ENCODE data around the gene DYNC1I1. TPM values are rescaled to one million over a fixed set of nuclear protein-coding genes. Genes with fewer than 3 reads are reported as not detected.

Gene DYNC1I1
- total and polyA plus RNA-seq, 4 donors, result 0.39 to 7.6 (median 1.5) TPM

GRCh38 chr7:95843286-95843685, 70.9 kb downstream of the DYNC1I1 start:
- H3K9me3 ChIP-seq (ENCODE audit: control insufficient read depth in 4 of 4, insufficient read depth in 3 of 4, low read length in 3 of 4), result peaks cover 0 to 3% (median 0%) of the 10 kb centered on the region in 4 donors
- H3K9ac ChIP-seq (ENCODE audit: insufficient read depth in 1 of 2, low read length in 2 of 2), result no peak overlapping the region
- H3K36me3 ChIP-seq (ENCODE audit: control insufficient read depth in 4 of 4, insufficient read depth in 4 of 4, low read length in 4 of 4), result peaks cover 0 to 3% (median 0%) of the 10 kb centered on the region in 4 donors
- no peak overlapping the region for H3K4me3 ChIP-seq
- no peak for TF ChIP-seq CTCF (IDR thresholded peaks at IDR 0.05; ENCODE audit: control extremely low read depth, extremely low read depth)
- ATAC-seq (ENCODE audit: insufficient read depth, low FRiP score), result no peak
- H3K27ac ChIP-seq (ENCODE audit: low read depth in 1 of 2, low read length in 1 of 2), result no peak overlapping the region
- no peaks in the 10 kb centered on the region for H3K27me3 ChIP-seq (ENCODE audit: control insufficient read depth in 3 of 3, insufficient read depth in 3 of 3, low read length in 2 of 3)
- H3K4me1 ChIP-seq (ENCODE audit: control insufficient read depth in 5 of 5, insufficient read depth in 5 of 5, low read length in 5 of 5), result peaks cover 0 to 3% (median 0%) of the 10 kb centered on the region in 5 donors
- 76 to 83% methylated on average over 2 of the region's 2 CpGs for WGBS, 2 donors
- DNase-seq, result peak in 1 of 3 donors; percentile 6

DNA sequence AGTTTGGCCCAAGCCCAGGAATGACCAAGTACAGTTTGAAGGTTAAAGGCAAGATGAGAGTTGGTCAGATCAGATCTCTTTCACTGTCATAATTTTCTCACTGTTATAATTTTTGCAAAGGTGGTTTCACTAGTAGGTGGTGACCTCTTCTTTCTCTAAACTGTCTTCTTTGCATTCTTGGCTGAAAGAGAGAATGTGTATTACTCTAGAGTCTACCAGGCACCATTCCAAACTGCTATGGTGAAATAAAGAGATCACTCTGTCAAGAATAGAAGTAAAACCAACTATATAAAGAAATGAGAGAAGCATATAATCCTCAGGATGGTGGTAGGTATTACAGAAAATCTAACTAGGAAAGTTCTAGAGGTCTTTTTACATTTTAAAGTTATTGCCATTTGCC, 72.7 kb downstream of the DYNC1I1 start:
- no peak overlapping the region for H3K4me3 ChIP-seq
- H3K27me3 ChIP-seq (ENCODE audit: control insufficient read depth in 3 of 3, insufficient read depth in 3 of 3, low read length in 2 of 3), result no peaks in the 10 kb centered on the region
- DNase-seq (peak in 2 of 3 donors; percentile 50 to 71), ATAC-seq (ENCODE audit: insufficient read depth, low FRiP score) (no peak)
- peaks cover 0 to 3% (median 0%) of the 10 kb centered on the region in 4 donors for H3K9me3 ChIP-seq (ENCODE audit: control insufficient read depth in 4 of 4, insufficient read depth in 3 of 4, low read length in 3 of 4)
- no peak overlapping the region for H3K27ac ChIP-seq (ENCODE audit: low read depth in 1 of 2, low read length in 1 of 2)
- peaks cover 0 to 3% (median 0%) of the 10 kb centered on the region in 4 donors for H3K36me3 ChIP-seq (ENCODE audit: control insufficient read depth in 4 of 4, insufficient read depth in 4 of 4, low read length in 4 of 4)
- H3K4me1 ChIP-seq (ENCODE audit: control insufficient read depth in 5 of 5, insufficient read depth in 5 of 5, low read length in 5 of 5), result peaks cover 0 to 3% (median 0%) of the 10 kb centered on the region in 5 donors
- H3K9ac ChIP-seq (ENCODE audit: insufficient read depth in 1 of 2, low read length in 2 of 2), result no peak overlapping the region
- TF ChIP-seq CTCF (IDR thresholded peaks at IDR 0.05; ENCODE audit: control extremely low read depth, extremely low read depth), result no peak

GRCh38 chr7:95847061-95847460, 74.7 kb downstream of the DYNC1I1 start:
- 60% methylated on average over 4 of the region's 4 CpGs for WGBS, 2 donors
- Histone ChIP-seq H3K27ac (ENCODE audit: low read depth in 1 of 2, low read length in 1 of 2) (no peak overlapping the region), H3K36me3 (ENCODE audit: control insufficient read depth in 4 of 4, insufficient read depth in 4 of 4, low read length in 4 of 4) (no peaks in the 10 kb centered on the region), H3K4me1 (ENCODE audit: control insufficient read depth in 5 of 5, insufficient read depth in 5 of 5, low read length in 5 of 5) (peaks cover 0 to 3% (median 0%) of the 10 kb centered on the region in 5 donors), H3K9me3 (ENCODE audit: control insufficient read depth in 4 of 4, insufficient read depth in 3 of 4, low read length in 3 of 4) (no peaks in the 10 kb centered on the region), H3K27me3 (ENCODE audit: control insufficient read depth in 3 of 3, insufficient read depth in 3 of 3, low read length in 2 of 3) (no peaks in the 10 kb centered on the region), H3K4me3 (no peak overlapping the region), H3K9ac (ENCODE audit: insufficient read depth in 1 of 2, low read length in 2 of 2) (no peak overlapping the region)
- TF ChIP-seq CTCF (IDR thresholded peaks at IDR 0.05; ENCODE audit: control extremely low read depth, extremely low read depth), result no peak
- DNase-seq (no peak), ATAC-seq (ENCODE audit: insufficient read depth, low FRiP score) (no peak)

DNA sequence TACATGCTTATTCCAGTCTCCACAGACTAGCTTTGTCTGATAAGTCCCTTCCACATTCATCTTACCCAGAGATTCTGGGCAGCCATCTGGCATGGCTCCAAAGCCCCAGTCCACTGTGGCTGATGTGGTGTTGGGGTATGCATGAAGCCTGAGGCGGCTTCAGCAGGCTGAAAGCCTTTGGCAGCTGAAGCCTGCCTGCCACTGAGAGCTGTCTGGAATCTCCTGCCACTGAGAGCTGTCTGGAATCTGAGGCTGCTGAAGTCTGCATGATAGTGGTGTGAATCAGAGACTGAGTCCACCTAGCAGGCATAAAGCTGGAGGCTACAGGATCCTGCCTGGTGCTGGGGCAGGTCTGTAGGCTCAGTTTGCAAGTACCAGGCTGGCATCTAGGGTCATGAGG, 87.1 kb downstream of the DYNC1I1 start:
- ATAC-seq (ENCODE audit: insufficient read depth, low FRiP score) (no peak), DNase-seq (peak in 1 of 3 donors; percentile 21)
- TF ChIP-seq CTCF (IDR thresholded peaks at IDR 0.05; ENCODE audit: control extremely low read depth, extremely low read depth), result no peak
- H3K27me3 ChIP-seq (ENCODE audit: control insufficient read depth in 3 of 3, insufficient read depth in 3 of 3, low read length in 2 of 3), result no peaks in the 10 kb centered on the region
- no peaks in the 10 kb centered on the region for H3K4me1 ChIP-seq (ENCODE audit: control insufficient read depth in 5 of 5, insufficient read depth in 5 of 5, low read length in 5 of 5)
- peaks cover 0 to 5% (median 3%) of the 10 kb centered on the region in 4 donors for H3K9me3 ChIP-seq (ENCODE audit: control insufficient read depth in 4 of 4, insufficient read depth in 3 of 4, low read length in 3 of 4)
- H3K36me3 ChIP-seq (ENCODE audit: control insufficient read depth in 4 of 4, insufficient read depth in 4 of 4, low read length in 4 of 4), result no peaks in the 10 kb centered on the region
- 68 to 86% methylated on average over 1 of the region's 1 CpG for WGBS, 2 donors
- H3K9ac ChIP-seq (ENCODE audit: insufficient read depth in 1 of 2, low read length in 2 of 2), result no peak overlapping the region
- H3K27ac ChIP-seq (ENCODE audit: low read depth in 1 of 2, low read length in 1 of 2), result no peak overlapping the region
- H3K4me3 ChIP-seq, result no peak overlapping the region
